SHP77 (cell line): ENCODE measurements around the gene C22orf31.
"Not testable (repeated sequence)": the region's sequence is repeated elsewhere in the genome, so short reads cannot be mapped to it uniquely, and the experiment has no call there.

Experiments
- DNase-seq, 2 experiments: peaks; one replicate each; lab custom pipeline; 2025; lab: John Stamatoyannopoulos, UW

Gene C22orf31

GRCh38 chr22:29061773-29062172 is at the start of gene C22orf31:
TSS of gene C22orf31 (minus strand) at chr22:29061831. CDS start at chr22:29061792, 39 bp downstream.
- no peak for DNase-seq

- DNase-seq = no peak
These were observed 49.3 kb upstream of the C22orf31 start for GRCh38 chr22:29110946-29111345.

DNA sequence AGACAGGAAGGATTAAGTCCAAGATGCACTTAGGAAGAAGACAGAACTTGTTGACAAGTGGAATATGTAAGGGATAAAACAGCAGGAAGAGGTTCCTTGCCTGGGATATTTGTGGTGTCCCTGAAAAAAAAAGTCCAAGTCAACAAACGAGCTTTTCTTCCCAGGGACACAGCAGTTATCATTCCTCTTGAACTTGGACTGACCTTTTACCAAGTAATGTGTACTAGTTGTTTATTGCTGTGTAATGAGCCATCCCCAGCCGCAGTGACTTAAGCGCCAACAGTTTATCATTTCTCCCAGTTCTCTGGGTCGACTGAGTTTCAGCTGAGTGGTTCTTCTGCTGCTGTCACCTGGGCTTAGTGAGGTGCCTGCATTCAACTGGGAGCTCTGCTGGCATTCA is 48.2 kb upstream of the C22orf31 start:
- no peak for DNase-seq

- no peak for DNase-seq
These were observed 46.5 kb upstream of the C22orf31 start for GRCh38 chr22:29108137-29108536.

- DNase-seq = no peak
These were observed 45.2 kb upstream of the C22orf31 start for GRCh38 chr22:29106839-29107238.

GRCh38 chr22:29105468-29105867 is 43.8 kb upstream of the C22orf31 start:
- DNase-seq = no peak

GRCh38 chr22:29103121-29103520 is 41.5 kb upstream of the C22orf31 start:
- DNase-seq = no peak

DNA sequence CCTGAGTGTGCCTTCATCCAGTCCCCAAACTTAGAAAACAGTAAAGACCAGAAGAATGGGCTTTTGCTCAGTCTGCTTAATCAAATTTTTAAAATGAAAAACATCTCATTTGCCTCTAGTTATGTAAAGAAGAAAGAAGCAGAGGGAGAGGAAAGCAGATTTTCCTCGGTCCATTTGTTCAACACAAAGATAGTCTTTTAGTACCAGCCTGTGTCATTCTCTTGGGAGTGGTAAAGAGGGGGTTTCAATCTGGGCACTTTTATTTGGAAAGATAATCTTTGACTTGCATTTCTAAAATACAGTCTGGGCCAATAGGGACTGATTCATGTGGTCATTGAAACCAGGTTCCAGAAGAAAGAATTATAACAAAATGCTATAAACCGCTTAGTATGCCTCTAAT is 40.7 kb upstream of the C22orf31 start:
- DNase-seq = no peak

GRCh38 chr22:29098296-29098695 is 36.7 kb upstream of the C22orf31 start:
- no peak for DNase-seq

DNA sequence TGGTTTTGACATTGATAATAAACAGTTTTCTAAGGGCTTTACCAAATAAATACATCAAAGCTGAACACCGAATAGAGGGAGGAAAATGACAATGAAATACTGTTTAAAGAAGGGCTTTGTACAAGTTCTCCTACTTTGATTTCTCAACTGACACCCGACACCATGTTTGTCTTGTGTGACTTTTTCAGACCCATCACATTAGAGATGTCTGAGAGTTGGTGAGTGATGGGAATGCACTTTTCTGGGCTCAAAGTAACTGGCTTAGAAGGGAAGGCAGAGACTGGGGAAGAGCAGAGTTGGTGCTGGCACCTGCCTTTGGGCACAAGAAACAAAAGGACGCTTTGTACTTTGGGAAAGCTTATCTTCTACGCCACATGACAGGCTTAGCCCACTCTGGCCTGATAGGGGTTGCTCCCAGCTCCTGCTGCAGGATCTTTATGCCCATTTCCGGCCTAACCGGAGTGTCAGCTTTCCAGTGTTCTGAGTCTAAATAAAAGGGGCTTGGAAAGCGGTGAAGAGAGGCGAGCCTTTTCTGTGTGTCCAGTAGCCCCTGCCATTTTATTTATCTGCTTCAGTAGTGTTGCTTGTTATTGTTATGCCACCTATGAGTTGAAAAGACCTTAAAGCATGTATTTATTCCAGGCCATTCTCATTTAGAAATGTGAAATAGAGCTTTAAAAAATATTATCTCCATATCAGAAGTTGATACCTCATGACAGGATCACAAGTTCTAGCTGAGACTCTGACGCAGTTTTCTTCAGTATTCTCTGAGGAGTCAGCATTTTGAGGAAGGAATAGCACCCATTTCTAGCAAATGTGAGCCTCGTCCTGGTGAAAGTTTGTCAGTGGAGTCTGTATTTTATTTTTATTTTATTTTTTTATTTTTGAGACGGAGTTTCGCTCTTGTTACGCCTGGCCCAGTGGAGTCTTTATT is 35.4 kb upstream of the C22orf31 start:
- no peak for DNase-seq

GRCh38 chr22:29095459-29095858 is 33.8 kb upstream of the C22orf31 start:
- DNase-seq = peak; percentile 45 to 55

DNA sequence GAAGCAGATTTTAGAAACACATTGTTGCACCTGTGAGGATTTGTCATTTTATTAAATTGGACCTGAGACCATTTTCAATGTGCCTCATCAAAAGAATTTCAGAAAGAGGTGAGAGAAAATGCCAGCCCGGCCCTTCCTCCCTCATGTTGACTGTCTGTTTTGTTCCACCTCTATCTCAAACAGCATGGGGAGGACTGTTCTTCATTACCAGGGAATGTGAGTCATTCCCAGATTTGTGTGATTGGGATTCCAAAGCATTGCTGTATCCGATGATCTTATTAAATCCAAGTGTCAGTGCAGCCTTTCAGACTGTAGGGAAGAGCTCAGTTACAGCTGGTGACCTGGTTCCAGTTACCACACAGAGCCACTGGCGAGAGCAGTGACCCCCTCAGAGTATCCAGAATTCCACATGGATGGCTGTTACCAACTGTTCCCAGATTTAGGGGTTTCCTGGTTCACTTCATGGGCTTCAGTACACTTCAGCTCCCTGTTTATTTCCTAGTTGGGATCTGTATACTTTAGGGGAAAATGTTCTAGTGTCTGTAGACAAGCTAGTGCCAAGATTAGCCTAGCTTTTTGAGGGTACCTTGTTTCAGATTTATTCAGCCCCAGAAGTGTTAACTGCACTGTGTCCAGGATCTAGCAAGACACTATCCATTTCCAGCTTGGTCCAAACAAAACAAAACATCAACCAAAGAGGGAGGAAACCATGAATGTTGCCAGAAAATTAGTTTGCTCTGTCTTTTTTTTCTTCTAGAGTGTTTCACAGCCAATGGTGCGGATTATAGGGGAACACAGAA is 32.1 kb upstream of the C22orf31 start:
- DNase-seq = no peak

DNA sequence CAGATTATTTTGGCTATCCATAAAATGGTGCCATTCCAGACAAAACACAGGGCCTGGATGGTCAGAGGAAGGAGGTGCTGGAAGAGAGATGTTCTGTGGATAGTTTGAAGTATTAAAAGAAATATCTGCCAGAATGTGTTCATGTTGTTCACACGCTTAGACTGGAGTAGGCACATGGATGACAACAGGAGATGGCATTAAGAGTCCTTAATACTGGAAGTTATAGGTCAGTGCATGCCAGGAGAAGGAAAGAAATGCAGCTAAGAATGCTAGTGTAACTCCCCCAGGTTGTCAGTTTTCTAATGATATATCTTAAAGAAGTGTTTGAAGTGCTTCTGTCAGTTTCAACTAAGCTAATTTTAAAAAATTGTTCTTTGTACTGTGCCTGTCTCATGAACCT is 31.4 kb upstream of the C22orf31 start:
- no peak for DNase-seq

GRCh38 chr22:29092243-29092642 is 30.6 kb upstream of the C22orf31 start:
- no peak for DNase-seq

DNA sequence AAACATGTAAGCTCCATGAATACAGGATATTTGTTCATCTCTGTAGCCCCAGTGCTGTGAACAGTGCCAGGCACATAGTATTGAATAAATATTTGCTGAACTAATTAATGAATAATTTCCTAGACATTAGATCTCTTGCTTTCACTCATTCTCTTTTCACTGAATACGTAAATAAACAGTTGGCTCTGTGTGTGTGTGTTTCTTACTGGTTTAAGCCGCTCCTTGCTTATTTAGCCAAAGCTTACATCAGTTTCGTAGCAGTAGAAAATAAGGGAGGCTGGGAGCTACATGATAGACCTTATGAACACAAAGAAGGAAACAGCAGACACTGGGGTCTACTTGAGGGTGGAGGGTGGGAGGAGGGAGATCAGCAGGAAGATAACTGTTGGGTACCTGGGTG is 28.4 kb upstream of the C22orf31 start:
- DNase-seq = no peak

DNA sequence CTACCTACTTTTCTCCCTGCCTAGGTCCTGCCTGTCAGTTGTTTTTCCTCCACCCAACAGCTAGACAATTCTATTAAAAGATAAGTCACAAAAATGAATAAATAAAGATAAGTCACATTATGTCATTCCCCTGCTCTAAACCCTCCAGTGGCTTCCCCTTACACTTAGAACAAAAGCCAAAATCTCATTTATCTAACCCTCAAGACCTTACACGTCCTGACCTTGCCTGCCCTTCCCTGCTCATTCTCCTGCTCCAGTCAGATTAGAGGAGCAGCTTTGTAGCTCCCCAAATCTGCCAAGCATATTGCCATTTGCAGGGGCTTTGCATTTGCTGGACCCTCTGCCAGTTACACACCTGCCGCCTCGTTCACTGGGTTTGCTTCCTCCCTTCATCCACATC is 27.9 kb upstream of the C22orf31 start:
- no peak for DNase-seq

DNA sequence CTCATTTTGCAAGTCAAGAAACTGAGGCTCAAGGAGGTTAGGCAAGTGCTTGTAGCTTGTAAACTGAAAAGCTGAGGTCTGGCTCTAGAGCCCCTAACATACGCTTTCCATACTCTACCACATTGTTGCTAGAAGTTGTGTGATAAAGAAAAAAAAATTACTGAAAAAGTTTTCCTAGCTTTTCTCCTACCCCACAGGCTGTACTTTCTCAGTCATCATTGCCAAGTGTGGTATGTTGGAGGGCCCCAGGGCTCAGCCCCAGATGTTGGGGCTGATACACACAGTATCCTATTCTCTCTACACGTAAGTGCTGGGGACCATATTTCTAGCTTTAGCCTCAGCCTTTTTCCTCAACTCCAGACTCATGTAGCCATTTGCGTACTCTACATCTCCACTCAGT is 27.2 kb upstream of the C22orf31 start:
- no peak for DNase-seq

- no peak for DNase-seq
These were observed 25.4 kb upstream of the C22orf31 start for GRCh38 chr22:29087012-29087411.

- no peak for DNase-seq
These were observed 22.4 kb upstream of the C22orf31 start for GRCh38 chr22:29083933-29084591.

GRCh38 chr22:29083576-29083932 is 21.9 kb upstream of the C22orf31 start:
- DNase-seq = not testable (repeated sequence)

- DNase-seq = no peak
These were observed 21.4 kb upstream of the C22orf31 start for GRCh38 chr22:29082826-29083545.
